HUES6 (cell line): ENCODE results near the gene UVRAG.
"Not testable (repeated sequence)": the region's sequence is repeated elsewhere in the genome, so short reads cannot be mapped to it uniquely, and the experiment has no call there.

Source experiments
- H3K27ac ChIP-seq: 2 replicates; pipeline ENCODE4 v1.7.0; 2013; ENCODE audit warnings: low read depth, mild to moderate bottlenecking, low read length, inconsistent platforms
- H3K27me3 ChIP-seq: 2 replicates; pipeline ENCODE4 v1.6.1; 2013; ENCODE audit warnings: low read length; ENCODE audit not compliant: control insufficient read depth, insufficient read depth
- H3K36me3 ChIP-seq: 2 replicates; pipeline ENCODE4 v1.6.1; 2013; ENCODE audit warnings: low read length; ENCODE audit not compliant: control insufficient read depth, insufficient read depth
- H3K4me1 ChIP-seq: 2 replicates; pipeline ENCODE4 v1.6.1; 2013; ENCODE audit warnings: low read length; ENCODE audit not compliant: control insufficient read depth, insufficient read depth
- H3K4me3 ChIP-seq: 2 replicates; pipeline ENCODE4 v1.5.1; 2013; ENCODE audit warnings: low read depth, low read length
- H3K9ac ChIP-seq: one replicate; pipeline ENCODE4 v1.6.1; 2013; ENCODE audit warnings: mild to moderate bottlenecking, low read length
- H3K9me3 ChIP-seq: 2 replicates; pipeline ENCODE4 v1.6.1; 2013; ENCODE audit warnings: low read depth, low read length; ENCODE audit not compliant: control insufficient read depth, insufficient read depth

Gene UVRAG

DNA sequence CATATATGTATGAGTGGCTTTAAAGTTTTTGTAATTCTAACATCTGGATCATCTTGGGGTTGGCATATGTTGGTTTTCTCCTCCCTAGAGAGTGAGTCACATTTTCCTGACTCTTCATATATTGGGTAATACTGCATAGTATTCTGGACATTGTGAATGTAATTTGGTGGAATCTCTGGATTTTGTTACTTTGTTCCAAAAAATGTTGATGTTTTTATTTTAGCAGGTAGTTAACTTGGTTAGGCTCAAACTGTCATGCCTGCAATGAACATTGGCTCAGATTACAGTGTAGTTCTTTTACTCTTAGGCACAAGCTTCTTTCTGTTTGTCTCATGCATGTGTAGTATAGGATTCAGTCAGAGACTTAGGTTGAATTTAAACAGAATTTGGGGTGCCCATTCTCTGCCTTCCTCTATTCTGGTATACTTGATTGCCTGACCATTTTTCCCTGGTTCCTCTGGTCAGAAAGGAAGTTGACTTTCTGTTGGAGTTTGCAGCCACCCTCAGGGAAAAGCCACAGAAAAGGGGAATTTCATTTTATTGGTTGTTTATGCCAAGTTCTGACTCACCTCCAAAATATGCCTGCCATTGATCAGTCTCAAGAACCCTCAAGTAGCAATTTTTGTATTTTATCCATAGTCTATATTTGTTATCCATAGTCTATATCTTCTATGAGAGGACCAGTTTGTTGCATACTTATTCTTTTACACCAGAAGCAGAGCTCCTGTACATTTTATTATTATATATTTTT is 151.7 kb downstream of the UVRAG start:
- no peak overlapping the region for H3K4me3 ChIP-seq
- H3K9ac ChIP-seq, result no peak overlapping the region
- peaks cover 6% of the 10 kb centered on the region; the same call in 1 of the 2 replicates for H3K4me1 ChIP-seq
- no peaks in the 10 kb centered on the region for H3K36me3 ChIP-seq
- H3K27ac ChIP-seq, result no peak overlapping the region
- H3K9me3 ChIP-seq, result no peaks in the 10 kb centered on the region
- H3K27me3 ChIP-seq, result no peaks in the 10 kb centered on the region

DNA sequence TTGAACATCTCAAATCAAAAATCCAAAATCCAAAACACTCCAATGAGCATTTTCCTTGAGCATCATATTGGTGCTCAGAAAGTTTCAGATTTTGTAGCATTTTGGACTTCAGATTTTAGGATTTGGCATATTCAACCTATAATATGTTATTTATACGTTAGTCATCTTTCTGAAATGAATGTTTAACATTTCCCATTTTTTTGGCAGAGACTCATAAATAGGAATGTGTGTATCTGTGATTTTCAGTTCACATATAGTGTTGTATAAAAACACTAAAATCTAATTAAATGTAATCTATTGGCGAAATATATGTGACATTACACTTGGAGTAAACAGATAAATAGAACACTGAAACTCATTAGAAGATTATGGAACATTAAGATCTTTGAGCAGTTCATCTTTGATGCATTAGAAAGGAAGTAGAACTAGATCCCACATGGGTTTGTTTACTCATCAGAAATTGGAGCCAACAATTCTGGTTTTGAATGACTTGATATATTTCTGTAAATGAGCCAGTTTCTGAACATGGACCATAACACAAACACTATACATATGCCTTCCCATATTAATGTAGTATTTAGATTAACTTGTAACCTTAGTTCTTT is 153.1 kb downstream of the UVRAG start:
- Histone ChIP-seq H3K27ac (no peak overlapping the region), H3K9me3 (peaks cover under 1% of the 10 kb centered on the region; the same call in 1 of the 2 replicates)

DNA sequence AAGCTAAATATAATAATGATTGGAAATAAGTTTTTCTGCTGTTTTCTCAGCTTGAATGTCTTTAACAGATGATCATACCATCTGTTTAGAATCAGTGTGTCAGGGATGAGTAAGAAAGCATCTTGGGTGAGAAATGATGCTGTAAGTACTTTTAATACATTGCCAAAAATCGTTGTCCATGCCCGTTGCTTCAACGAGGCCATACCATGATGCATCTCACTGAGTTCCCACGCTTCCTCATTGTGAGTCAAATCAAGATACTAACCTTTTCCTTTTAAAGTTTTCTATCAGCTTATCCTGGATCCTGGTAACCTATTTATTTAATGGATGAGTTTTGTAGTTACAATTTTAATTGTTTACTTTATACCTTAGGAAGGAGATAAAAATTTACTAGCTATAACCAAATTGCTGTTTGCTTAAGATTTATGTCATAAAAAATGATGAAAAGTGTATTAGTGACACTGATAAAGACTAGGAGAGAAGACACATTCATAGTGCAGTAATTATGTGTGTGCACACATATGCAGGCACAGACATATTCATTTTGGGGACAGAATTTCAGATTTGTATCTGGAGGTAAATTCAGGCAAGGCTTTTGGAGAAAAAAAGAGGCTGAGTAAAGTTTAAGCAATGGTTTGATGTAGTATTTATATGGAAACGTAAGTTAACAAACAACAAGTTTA is 154.8 kb downstream of the UVRAG start:
- H3K4me3 ChIP-seq, result no peak overlapping the region
- H3K9me3 ChIP-seq, result peaks cover 5% of the 10 kb centered on the region; the same call in 1 of the 2 replicates
- peaks cover 6% of the 10 kb centered on the region; the same call in 1 of the 2 replicates for H3K4me1 ChIP-seq
- H3K27ac ChIP-seq, result no peak overlapping the region
- no peaks in the 10 kb centered on the region for H3K36me3 ChIP-seq
- H3K9ac ChIP-seq, result no peak overlapping the region
- no peaks in the 10 kb centered on the region for H3K27me3 ChIP-seq

More for the DNA sequence above, 153.1 kb downstream of the UVRAG start:
- no peaks in the 10 kb centered on the region for H3K27me3 ChIP-seq
- H3K4me3 ChIP-seq, result no peak overlapping the region
- H3K36me3 ChIP-seq, result no peaks in the 10 kb centered on the region
- H3K9ac ChIP-seq, result no peak overlapping the region
- H3K4me1 ChIP-seq, result peaks cover 6% of the 10 kb centered on the region; the same call in 1 of the 2 replicates

DNA sequence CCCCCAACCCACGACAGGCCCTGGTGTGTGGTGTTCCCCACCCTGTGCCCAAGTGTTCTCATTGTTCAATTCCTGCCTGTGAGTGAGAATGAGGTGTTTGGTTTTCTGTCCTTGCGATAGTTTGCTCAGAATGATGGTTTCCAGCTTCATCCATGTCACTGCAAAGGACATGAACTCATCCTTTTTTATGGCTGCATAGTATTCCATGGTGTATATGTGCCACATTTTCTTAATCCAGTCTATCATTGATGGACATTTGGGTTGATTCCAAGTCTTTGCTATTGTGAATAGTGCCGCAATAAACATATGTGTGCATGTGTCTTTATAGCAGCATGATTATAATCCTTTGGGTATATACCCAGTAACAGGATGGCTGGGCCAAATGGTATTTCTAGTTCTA is 158.7 kb downstream of the UVRAG start:
- H3K27ac ChIP-seq, H3K4me3 ChIP-seq, H3K9me3 ChIP-seq, H3K4me1 ChIP-seq, H3K36me3 ChIP-seq, H3K9ac ChIP-seq, H3K27me3 ChIP-seq: not testable (repeated sequence)

DNA sequence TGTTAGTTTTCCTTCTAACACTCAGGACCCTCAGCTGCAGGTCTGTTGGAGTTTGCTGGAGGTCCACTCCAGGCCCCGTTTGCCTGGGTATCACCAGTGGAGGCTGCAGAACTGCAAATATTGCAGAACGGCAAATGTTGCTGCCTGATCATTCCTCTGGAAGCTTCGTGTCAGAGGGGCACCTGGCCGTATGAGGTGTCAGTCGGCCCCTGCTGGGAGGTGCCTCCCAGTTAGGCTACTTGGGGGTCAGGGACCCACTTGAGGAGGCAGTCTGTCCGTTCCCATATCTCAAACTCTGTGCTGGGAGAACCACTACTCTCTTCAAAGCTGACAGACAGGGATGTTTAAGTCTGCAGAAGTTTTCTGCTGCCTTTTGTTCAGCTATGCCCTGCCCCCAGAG is 164.1 kb downstream of the UVRAG start:
- not testable (repeated sequence) for H3K9me3 ChIP-seq, H3K9ac ChIP-seq, H3K27me3 ChIP-seq, H3K27ac ChIP-seq, H3K36me3 ChIP-seq
- Histone ChIP-seq H3K4me3 (peak overlapping the region; percentile 83; the same call in 1 of the 2 replicates), H3K4me1 (peaks cover 14% of the 10 kb centered on the region)

DNA sequence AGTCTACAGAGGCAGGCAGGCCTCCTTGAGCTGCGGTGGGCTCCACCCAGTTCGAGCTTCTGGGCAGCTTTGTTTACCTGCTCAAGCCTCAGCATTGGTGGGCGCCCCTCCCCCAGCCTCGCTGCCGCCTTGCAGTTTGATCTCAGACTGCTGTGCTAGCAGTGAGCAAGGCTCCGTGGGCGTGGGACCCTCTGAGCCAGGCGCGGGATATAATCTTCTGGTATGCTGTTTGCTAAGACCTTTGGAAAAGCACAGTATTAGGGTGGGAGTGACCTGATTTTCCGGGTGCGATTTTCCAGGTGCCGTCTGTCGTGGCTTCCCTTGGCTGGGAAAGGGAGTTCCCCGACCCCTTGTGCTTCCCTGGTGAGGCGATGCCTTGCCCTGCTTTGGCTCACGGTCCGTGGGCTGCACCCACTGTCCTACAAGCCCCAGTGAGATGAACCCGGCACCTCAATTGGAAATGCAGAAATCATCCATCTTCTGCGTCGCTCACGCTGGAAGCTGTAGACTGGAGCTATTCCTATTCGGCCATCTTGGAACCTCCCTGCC is 164.5 kb downstream of the UVRAG start:
- H3K4me3 ChIP-seq, result peak overlapping the region; percentile 83
- peak overlapping the region; percentile 94 for H3K9ac ChIP-seq
- H3K4me1 ChIP-seq, result peaks cover 14% of the 10 kb centered on the region
- peak overlapping the region; percentile 45 for H3K27ac ChIP-seq
- H3K9me3 ChIP-seq, H3K27me3 ChIP-seq: not testable (repeated sequence)
- peaks cover 13% of the 10 kb centered on the region for H3K36me3 ChIP-seq

DNA sequence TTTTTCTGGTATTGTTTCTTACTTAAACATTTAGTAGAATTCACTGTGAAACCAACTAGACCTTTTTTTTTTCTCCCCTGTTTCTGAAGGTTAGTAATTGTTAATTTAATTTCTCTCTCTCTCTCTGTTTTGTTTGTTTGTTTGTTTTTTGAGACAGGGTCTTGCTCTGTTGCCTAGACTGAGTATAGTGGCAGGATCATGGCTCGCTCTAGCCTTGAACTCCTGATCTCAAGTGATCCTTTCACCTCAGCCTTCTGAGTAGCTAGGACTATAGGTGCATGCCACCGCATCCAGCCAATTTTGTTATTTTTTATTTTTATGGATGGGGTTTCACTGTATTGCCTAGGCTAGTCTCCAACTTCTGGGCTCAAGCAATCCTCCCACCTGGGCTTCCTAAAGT is 165.0 kb downstream of the UVRAG start:
- Histone ChIP-seq H3K4me3 (peak overlapping the region; percentile 83), H3K36me3 (peaks cover 17% of the 10 kb centered on the region), H3K27ac (peak overlapping the region; percentile 45), H3K9me3 (no peaks in the 10 kb centered on the region), H3K4me1 (peaks cover 14% of the 10 kb centered on the region), H3K27me3 (no peaks in the 10 kb centered on the region), H3K9ac (peak overlapping the region; percentile 94)

DNA sequence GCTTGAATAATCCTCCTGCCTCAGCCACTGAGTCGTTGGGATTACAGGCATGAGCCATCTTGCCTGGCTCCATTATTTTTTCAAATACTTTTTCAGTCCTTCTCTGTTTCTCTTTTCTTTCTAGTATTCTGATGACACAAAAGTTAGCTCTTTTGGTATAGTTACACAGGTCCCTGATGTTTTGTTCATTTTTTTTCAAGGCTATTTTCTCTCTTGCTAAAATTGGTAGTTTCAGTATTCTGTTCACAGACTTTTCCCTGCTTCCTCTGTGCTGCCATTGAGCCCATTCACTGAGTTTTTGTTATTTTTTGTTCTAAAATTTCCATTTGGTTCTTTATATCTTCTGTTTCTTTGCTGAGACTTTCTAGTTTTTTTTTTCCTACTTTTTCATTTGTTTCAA is 166.5 kb downstream of the UVRAG start:
- peaks cover 18% of the 10 kb centered on the region for H3K36me3 ChIP-seq
- peaks cover 14% of the 10 kb centered on the region for H3K4me1 ChIP-seq
- no peak overlapping the region for H3K9ac ChIP-seq
- H3K27ac ChIP-seq, result no peak overlapping the region
- H3K27me3 ChIP-seq, result no peaks in the 10 kb centered on the region
- no peaks in the 10 kb centered on the region for H3K9me3 ChIP-seq
- H3K4me3 ChIP-seq, result peak overlapping the region; percentile 83

DNA sequence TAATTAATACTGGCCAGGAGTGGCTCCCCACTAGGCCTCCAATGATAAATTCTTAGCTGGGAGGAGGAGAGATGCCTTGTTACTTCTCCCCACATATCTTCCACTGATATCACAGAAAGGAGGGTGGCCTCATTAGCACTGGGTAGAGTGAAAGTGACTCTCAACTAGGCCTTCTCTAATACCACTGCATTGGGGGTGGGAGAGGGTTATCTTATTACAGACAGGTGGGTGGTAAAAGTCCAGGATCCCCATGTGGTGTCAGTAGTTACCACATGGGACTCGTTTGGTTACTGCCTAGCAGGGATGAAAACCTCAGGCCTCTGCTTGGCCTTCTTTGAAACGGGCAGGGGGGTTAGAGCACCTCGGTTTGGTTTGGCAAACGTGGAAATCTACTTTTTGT is 167.3 kb downstream of the UVRAG start:
- Histone ChIP-seq H3K9ac (no peak overlapping the region), H3K4me1 (peaks cover 14% of the 10 kb centered on the region), H3K4me3 (peak overlapping the region; percentile 83), H3K36me3 (peaks cover 26% of the 10 kb centered on the region), H3K9me3 (no peaks in the 10 kb centered on the region), H3K27ac (no peak overlapping the region), H3K27me3 (no peaks in the 10 kb centered on the region)

DNA sequence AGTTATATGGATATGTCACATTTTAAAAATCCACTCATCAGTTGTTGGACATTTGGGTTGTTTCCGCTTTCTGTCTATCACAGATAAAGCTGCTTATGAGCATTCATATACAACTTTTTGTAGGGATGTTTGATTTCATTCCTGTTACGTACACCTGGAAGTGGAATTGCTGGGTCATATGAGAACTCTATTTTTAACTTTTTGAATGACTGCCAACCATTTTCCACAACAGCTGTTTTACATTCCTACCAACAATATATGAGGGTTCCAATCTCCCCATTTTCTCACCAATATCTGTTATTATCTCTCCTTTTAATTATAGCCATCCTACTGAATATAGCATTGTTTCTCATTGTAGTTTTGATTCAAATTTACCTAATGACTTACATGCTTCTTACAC is 172.0 kb downstream of the UVRAG start:
- Histone ChIP-seq H3K4me3 (no peak overlapping the region), H3K9me3 (no peaks in the 10 kb centered on the region), H3K36me3 (peaks cover 34% of the 10 kb centered on the region), H3K4me1 (peaks cover 6% of the 10 kb centered on the region), H3K27ac (no peak overlapping the region), H3K9ac (no peak overlapping the region), H3K27me3 (no peaks in the 10 kb centered on the region)

DNA sequence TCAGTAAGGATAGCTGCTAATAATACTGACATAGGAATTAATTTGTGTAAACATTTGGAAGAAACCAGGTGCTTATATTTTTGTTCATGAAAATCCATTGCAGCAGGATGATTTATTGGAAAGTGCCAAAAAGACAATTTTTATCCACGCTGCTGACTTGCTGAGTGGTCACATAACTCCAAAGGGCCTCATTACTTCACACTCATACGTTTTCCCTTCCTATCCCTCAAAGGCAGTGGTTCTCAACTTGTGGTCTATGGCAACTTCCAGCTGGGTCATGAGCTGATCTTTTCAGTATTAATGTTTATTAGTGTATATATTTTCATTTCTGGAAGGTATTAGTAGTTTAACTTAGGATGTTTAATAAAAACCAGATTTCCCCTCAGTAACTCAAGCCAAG is 178.1 kb downstream of the UVRAG start:
- Histone ChIP-seq H3K27me3 (no peaks in the 10 kb centered on the region), H3K9ac (no peak overlapping the region), H3K4me1 (no peaks in the 10 kb centered on the region), H3K4me3 (no peak overlapping the region), H3K27ac (no peak overlapping the region), H3K36me3 (peaks cover 5% of the 10 kb centered on the region), H3K9me3 (no peaks in the 10 kb centered on the region)
